Thyroid gland (tissue), 4 donors: ENCODE measurements around the gene TPD52L2. TPM values are rescaled to one million over a fixed set of nuclear protein-coding genes. Genes with fewer than 3 reads are reported as not detected.

Experiments
- DNase-seq, 2 donors: peaks; one replicate each; pipeline ENCODE4 v3.0.0-alpha.2; 2019
- H3K27ac ChIP-seq, 3 donors: fragments of 200-600 bp; sonication (generic); 1 replicate in 2 of 3; 2 replicates in 1 of 3; pipeline ENCODE4 v1.5.1; 2016 to 2019; ENCODE audit warnings: mild to moderate bottlenecking in 1 of 3, moderate library complexity in 1 of 3
- H3K27me3 ChIP-seq: fragments of 200-600 bp; sonication (generic); one replicate; pipeline ENCODE4 v1.5.1; 2019
- H3K36me3 ChIP-seq, 2 donors: fragments of 200-600 bp; sonication (generic); one replicate each; pipeline ENCODE4 v1.5.1; 2016 to 2019
- H3K4me1 ChIP-seq, 2 donors: fragments of 200-600 bp; sonication (generic); one replicate each; pipeline ENCODE4 v1.5.1; 2017 to 2019
- H3K4me3 ChIP-seq, 3 donors: fragments of 200-600 bp; sonication (generic); replicated peaks in 1 of 3; 1 replicate in 2 of 3; 2 replicates in 1 of 3; pipeline ENCODE4 v1.5.1; 2016; ENCODE audit warnings: mild to moderate bottlenecking in 1 of 3
- H3K9me3 ChIP-seq: fragments of 200-600 bp; sonication (generic); one replicate; pipeline ENCODE4 v1.5.1; 2017
- CTCF ChIP-seq, 6 experiments: fragments of 200-600 bp in 3 of 6; fragments of 450-650 bp in 3 of 6; sonication (generic) in 3 of 6; IDR thresholded peaks; one replicate each; pipeline ENCODE4 v1.5.1; 2016 to 2019; ENCODE audit warnings: antibody characterized with exemption in 6 of 6, mild to moderate bottlenecking in 2 of 6, inconsistent platforms in 1 of 6, moderate library complexity in 1 of 6
- POLR2A ChIP-seq, 2 donors: fragments of 450-650 bp; IDR thresholded peaks; one replicate each; pipeline ENCODE4 v1.6.1; 2017; ENCODE audit warnings: antibody characterized with exemption in 2 of 2, mild to moderate bottlenecking in 2 of 2, moderate library complexity in 1 of 2
- WGBS, 2 donors: methylation state at CpG; one replicate each; pipeline ENCODE4 v1.1.5; 2017; 5-methylcytosine and 5-hydroxymethylcytosine counted together
- intact Hi-C: fragments of 100-400 bp; cut with DNase I; formaldehyde crosslinking; loops from one replicate; pipeline ENCODE4 v1.15.1; 2023
- total RNA-seq, 4 donors: library from RNA; depleted of rRNA; stranded (reverse); fragments of >200 nt; gene quantifications; one replicate each; pipeline ENCODE4 v1.2.3, GENCODE V29; 2016

Gene TPD52L2
- total RNA-seq, 4 donors from 2014 or later: 69.4 to 93.3 (median 89.6) TPM

GRCh38 chr20:63844511-63844991, 20.5 kb upstream of the TPD52L2 start:
- DNase-seq: no peak
- WGBS, 2 donors: 60 to 70% methylated on average over 1 to 6 of the region's 9 CpGs
- no peaks in the 10 kb centered on the region for H3K9me3 ChIP-seq
- H3K36me3 ChIP-seq: no peaks in the 10 kb centered on the region
- intact Hi-C loops: no loop called here
- TF ChIP-seq POLR2A (IDR thresholded peaks at IDR 0.05) (no peak), CTCF (IDR thresholded peaks at IDR 0.05) (no peak)
- H3K27me3 ChIP-seq: no peaks in the 10 kb centered on the region
- no peak overlapping the region for H3K27ac ChIP-seq
- peaks cover 13 to 36% of the 10 kb centered on the region in 2 donors for H3K4me1 ChIP-seq
- no peak overlapping the region for H3K4me3 ChIP-seq

- peak; percentile 34 to 40 for DNase-seq
- Histone ChIP-seq H3K9me3 (no peaks in the 10 kb centered on the region), H3K4me3 (no peak overlapping the region), H3K4me1 (peaks cover 7 to 30% of the 10 kb centered on the region in 2 donors), H3K27ac (peak overlapping the region in 2 of 3 donors; percentile 14 to 65), H3K27me3 (no peaks in the 10 kb centered on the region), H3K36me3 (no peaks in the 10 kb centered on the region)
- WGBS, 2 donors: 5% methylated on average over 8 to 20 of the region's 24 CpGs
- intact Hi-C loops: no loop called here
- TF ChIP-seq CTCF (IDR thresholded peaks at IDR 0.05) (no peak), POLR2A (IDR thresholded peaks at IDR 0.05) (no peak)
These were observed 18.8 kb upstream of the TPD52L2 start for GRCh38 chr20:63846128-63846771.

- WGBS, 2 donors: 68 to 80% methylated on average over 2 to 3 of the region's 3 CpGs
- intact Hi-C loops: no loop called here
- no peak for TF ChIP-seq CTCF (IDR thresholded peaks at IDR 0.05)
- TF ChIP-seq POLR2A (IDR thresholded peaks at IDR 0.05): no peak
- peak overlapping the region; percentile 36 to 65 (median 38) for H3K27ac ChIP-seq
- no peaks in the 10 kb centered on the region for H3K9me3 ChIP-seq
- peaks cover 7 to 30% of the 10 kb centered on the region in 2 donors for H3K4me1 ChIP-seq
- no peaks in the 10 kb centered on the region for H3K27me3 ChIP-seq
- H3K4me3 ChIP-seq: no peak overlapping the region
- DNase-seq: no peak
- H3K36me3 ChIP-seq: no peaks in the 10 kb centered on the region
These were observed 18.2 kb upstream of the TPD52L2 start for GRCh38 chr20:63846888-63847236.

GRCh38 chr20:63847237-63848002, 17.6 kb upstream of the TPD52L2 start:
- Histone ChIP-seq H3K27me3 (no peaks in the 10 kb centered on the region), H3K4me1 (peaks cover 7 to 30% of the 10 kb centered on the region in 2 donors), H3K4me3 (no peak overlapping the region), H3K9me3 (no peaks in the 10 kb centered on the region), H3K36me3 (no peaks in the 10 kb centered on the region), H3K27ac (peak overlapping the region; percentile 36 to 65 (median 38))
- TF ChIP-seq CTCF (IDR thresholded peaks at IDR 0.05): no peak
- intact Hi-C loops: no loop called here
- 48 to 52% methylated on average over 4 to 14 of the region's 16 CpGs for WGBS, 2 donors
- no peak for DNase-seq
